Vagina (tissue), 2 donors: ENCODE data around the gene CACTIN. TPM values are rescaled to one million over a fixed set of nuclear protein-coding genes. Genes with fewer than 3 reads are reported as not detected.
A peak's percentile ranks its signal among the peaks of the same experiment; 100 is the strongest.
"Not testable (repeated sequence)": the region's sequence is repeated elsewhere in the genome, so short reads cannot be mapped to it uniquely, and the experiment has no call there.

Experiments used
- DNase-seq, 2 donors: peaks; one replicate each; pipeline ENCODE4 v3.0.0-alpha.2; 2017; ENCODE audit errors: extremely low spot score in 2 of 2
- H3K27ac ChIP-seq: fragments of 200-600 bp; sonication (generic); one replicate; pipeline ENCODE4 v1.5.1; 2019
- H3K27me3 ChIP-seq: fragments of 200-600 bp; sonication (generic); one replicate; pipeline ENCODE4 v1.5.1; 2019
- H3K36me3 ChIP-seq, 2 donors: fragments of 200-600 bp; sonication (generic); one replicate each; pipeline ENCODE4 v1.5.1; 2017 to 2019
- H3K4me1 ChIP-seq: fragments of 200-600 bp; sonication (generic); one replicate; pipeline ENCODE4 v1.5.1; 2019
- H3K4me3 ChIP-seq, 2 donors: fragments of 200-600 bp; sonication (generic); 1 replicate in 1 of 2; 2 replicates in 1 of 2; pipeline ENCODE4 v1.5.1; 2016 to 2019
- H3K9me3 ChIP-seq: fragments of 200-600 bp; sonication (generic); one replicate; pipeline ENCODE4 v1.5.1; 2019
- CTCF ChIP-seq, 3 experiments: fragments of 450-650 bp in 2 of 3; fragments of 200-600 bp in 1 of 3; sonication (generic) in 1 of 3; IDR thresholded peaks; one replicate each; pipeline ENCODE4 v1.5.1; 2017 to 2019; ENCODE audit warnings: antibody characterized with exemption in 3 of 3, mild to moderate bottlenecking in 2 of 3, moderate library complexity in 2 of 3
- POLR2A ChIP-seq, 2 donors: fragments of 450-650 bp; IDR thresholded peaks; one replicate each; pipeline ENCODE4 v1.6.1; 2017; ENCODE audit warnings: antibody characterized with exemption in 2 of 2, mild to moderate bottlenecking in 2 of 2, moderate library complexity in 2 of 2
- POLR2AphosphoS5 ChIP-seq, 2 donors: sonication (generic); formaldehyde crosslinking; IDR thresholded peaks; one replicate each; pipeline ENCODE4 v1.9.0; 2017; ENCODE audit warnings: antibody characterized with exemption in 2 of 2, mild to moderate bottlenecking in 2 of 2, low read depth in 1 of 2; ENCODE audit not compliant: insufficient read depth in 1 of 2
- intact Hi-C: fragments of 100-400 bp; cut with DNase I; formaldehyde crosslinking; loops from one replicate; pipeline ENCODE4 v1.15.1; 2023
- total RNA-seq: library from RNA; depleted of rRNA; stranded (reverse); fragments of >200 nt; gene quantifications from one replicate; pipeline ENCODE4 v1.2.3, GENCODE V29; 2016

Gene CACTIN
- total RNA-seq, 1 donor from 2014 or later = 36.3 TPM

- DNase-seq = no peak
- H3K4me3 ChIP-seq = no peak overlapping the region
- H3K4me1 ChIP-seq = no peaks in the 10 kb centered on the region
- H3K27ac ChIP-seq = no peak overlapping the region
- H3K36me3 ChIP-seq = peaks cover 0 to 12% of the 10 kb centered on the region in 2 donors
- no peaks in the 10 kb centered on the region for H3K9me3 ChIP-seq
- no peaks in the 10 kb centered on the region for H3K27me3 ChIP-seq
- intact Hi-C loops = no loop called here
- TF ChIP-seq POLR2A (IDR thresholded peaks at IDR 0.05) (no peak), POLR2AphosphoS5 (IDR thresholded peaks at IDR 0.05; ENCODE audit: insufficient read depth in 1 of 2, low read depth in 1 of 2) (no peak), CTCF (IDR thresholded peaks at IDR 0.05) (no peak)
These were observed 4.7 kb upstream of the CACTIN start for GRCh38 chr19:3631053-3631861.

- H3K27me3 ChIP-seq, H3K4me3 ChIP-seq, DNase-seq, H3K9me3 ChIP-seq, intact Hi-C loops, H3K27ac ChIP-seq: not testable (repeated sequence)
- Histone ChIP-seq H3K4me1 (peaks cover 24% of the 10 kb centered on the region), H3K36me3 (peaks cover 0 to 12% of the 10 kb centered on the region in 2 donors)
These were observed 2.2 kb upstream of the CACTIN start for GRCh38 chr19:3628766-3629165.

DNA sequence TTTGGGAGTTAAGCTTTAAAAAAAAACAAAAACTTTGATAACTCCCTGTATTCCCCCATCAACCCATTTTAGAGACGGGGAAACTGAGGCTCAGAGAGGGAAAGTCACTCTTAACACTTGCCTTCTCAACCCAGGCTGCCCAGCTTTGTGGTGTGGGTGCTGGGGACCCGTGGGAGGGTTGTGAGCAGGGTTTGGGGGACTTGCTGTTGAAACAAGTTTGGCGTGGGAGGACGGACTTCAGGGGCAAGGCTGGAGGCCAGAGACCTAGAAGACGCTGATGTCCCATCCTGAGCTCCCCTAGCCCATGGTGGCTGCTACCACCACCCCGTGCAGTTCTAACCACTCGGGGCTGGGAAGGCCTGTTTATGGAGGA is 747 bp upstream of the CACTIN start:
- peak overlapping the region; percentile 96 for H3K27ac ChIP-seq
- peaks cover 0 to 19% of the 10 kb centered on the region in 2 donors for H3K36me3 ChIP-seq
- intact Hi-C loops = no loop called here
- no peaks in the 10 kb centered on the region for H3K9me3 ChIP-seq
- peaks cover 24% of the 10 kb centered on the region for H3K4me1 ChIP-seq
- H3K4me3 ChIP-seq = peak overlapping the region; percentile 5 to 100
- DNase-seq = no peak
- H3K27me3 ChIP-seq = no peaks in the 10 kb centered on the region
- no peak for TF ChIP-seq POLR2AphosphoS5 (IDR thresholded peaks at IDR 0.05; ENCODE audit: insufficient read depth in 1 of 2, low read depth in 1 of 2)
- no peak for TF ChIP-seq POLR2A (IDR thresholded peaks at IDR 0.05)
- TF ChIP-seq CTCF (IDR thresholded peaks at IDR 0.05) = no peak

- peaks cover 0 to 15% of the 10 kb centered on the region in 2 donors for H3K36me3 ChIP-seq
- H3K4me3 ChIP-seq = peak overlapping the region; percentile 85 to 100
- intact Hi-C loops = no loop called here
- TF ChIP-seq CTCF (IDR thresholded peaks at IDR 0.05) (no peak), POLR2A (IDR thresholded peaks at IDR 0.05) (no peak), POLR2AphosphoS5 (IDR thresholded peaks at IDR 0.05; ENCODE audit: insufficient read depth in 1 of 2, low read depth in 1 of 2) (no peak)
- no peak for DNase-seq
- H3K27ac ChIP-seq = peak overlapping the region; percentile 96
- no peaks in the 10 kb centered on the region for H3K9me3 ChIP-seq
- peaks cover 24% of the 10 kb centered on the region for H3K4me1 ChIP-seq
- no peaks in the 10 kb centered on the region for H3K27me3 ChIP-seq
These were observed 556 bp downstream of the CACTIN start for GRCh38 chr19:3625996-3626472.

DNA sequence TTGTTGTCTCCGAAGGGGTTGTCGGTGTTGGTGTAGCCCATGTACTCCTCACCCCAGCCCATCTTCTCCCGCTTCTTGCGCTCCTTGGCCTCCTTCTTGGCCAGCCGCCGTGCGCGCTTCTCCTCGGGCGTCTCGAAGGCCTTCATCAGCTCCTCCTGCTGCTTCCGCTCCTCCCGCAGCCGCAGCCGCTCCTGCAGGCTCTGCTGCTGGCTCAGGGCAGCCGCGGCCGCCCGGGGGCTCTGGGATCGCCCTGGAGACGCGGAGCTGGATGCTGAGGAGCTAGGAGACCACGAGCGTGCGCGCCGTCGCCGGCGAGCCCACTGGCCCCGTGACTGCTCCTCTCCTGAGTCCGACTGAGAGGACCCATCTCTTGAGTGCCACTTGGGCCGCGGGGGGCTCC is 2.9 kb downstream of the CACTIN start:
- H3K27me3 ChIP-seq = no peaks in the 10 kb centered on the region
- peaks cover 0 to 24% of the 10 kb centered on the region in 2 donors for H3K36me3 ChIP-seq
- no peaks in the 10 kb centered on the region for H3K9me3 ChIP-seq
- intact Hi-C loops = no loop called here
- no peak overlapping the region for H3K27ac ChIP-seq
- DNase-seq = no peak
- TF ChIP-seq POLR2A (IDR thresholded peaks at IDR 0.05) (no peak), CTCF (IDR thresholded peaks at IDR 0.05) (no peak), POLR2AphosphoS5 (IDR thresholded peaks at IDR 0.05; ENCODE audit: insufficient read depth in 1 of 2, low read depth in 1 of 2) (no peak)
- no peak overlapping the region for H3K4me3 ChIP-seq
- H3K4me1 ChIP-seq = peaks cover 27% of the 10 kb centered on the region
